Neural cell (in vitro differentiated cells): Measurements from ENCODE around the gene CENPX. TPM values are rescaled to one million over a fixed set of nuclear protein-coding genes. Genes with fewer than 3 reads are reported as not detected.

Source experiments
- H2AFZ ChIP-seq: fragments of 200-600, 300-800 bp; sonication (generic), shearing (Covaris generic); 2 replicates; pipeline ENCODE4 v1.6.0; 2014; ENCODE audit warnings: low read depth, mild to moderate bottlenecking, antibody characterized with exemption, low read length, moderate library complexity
- H3F3A ChIP-seq: fragments of 200-600 bp; shearing (Covaris generic); 2 replicates; pipeline ENCODE4 v1.6.1; 2016; ENCODE audit warnings: mild to moderate bottlenecking, moderate library complexity, mixed read lengths, antibody characterized with exemption, low read length; ENCODE audit not compliant: insufficient read depth, poor library complexity, severe bottlenecking
- H3K27ac ChIP-seq: fragments of 200-600, 300-800 bp; sonication (generic), shearing (Covaris generic); 2 replicates; pipeline ENCODE4 v1.5.1; 2014; ENCODE audit warnings: mild to moderate bottlenecking, low read length, moderate library complexity
- H3K27me3 ChIP-seq: fragments of 300-800, 200-600 bp; sonication (generic), shearing (Covaris generic); 2 replicates; pipeline ENCODE4 v1.6.0; 2014; ENCODE audit warnings: mild to moderate bottlenecking, low read depth, low read length, moderate library complexity; ENCODE audit not compliant: insufficient read depth
- H3K36me3 ChIP-seq: fragments of 300-800, 200-600 bp; sonication (generic), shearing (Covaris generic); 2 replicates; pipeline ENCODE4 v1.5.1; 2014; ENCODE audit warnings: mild to moderate bottlenecking, antibody characterized with exemption, low read length, moderate library complexity; ENCODE audit not compliant: insufficient read depth
- H3K4me2 ChIP-seq: fragments of 300-800, 200-600 bp; sonication (generic), shearing (Covaris generic); 2 replicates; pipeline ENCODE4 v1.6.0; 2014; ENCODE audit warnings: mild to moderate bottlenecking, low read length
- H3K4me3 ChIP-seq: fragments of 300-800, 200-600 bp; sonication (generic), shearing (Covaris generic); 2 replicates; pipeline ENCODE4 v1.5.1; 2014; ENCODE audit warnings: mild to moderate bottlenecking, low read length, moderate library complexity
- H3K79me2 ChIP-seq: fragments of 200-600 bp; shearing (Covaris generic); replicated peaks from 2 replicates; pipeline ENCODE4 v1.6.0; 2014; ENCODE audit warnings: mild to moderate bottlenecking, low read length, moderate library complexity; ENCODE audit not compliant: insufficient read depth
- H3K9ac ChIP-seq: fragments of 300-800, 200-600 bp; sonication (generic), shearing (Covaris generic); 2 replicates; pipeline ENCODE4 v1.6.1; 2016; ENCODE audit warnings: mild to moderate bottlenecking, low read length, mixed read lengths
- H3K9me2 ChIP-seq: fragments of 200-600 bp; shearing (Covaris generic); 2 replicates; pipeline ENCODE4 v1.6.1; 2016; ENCODE audit warnings: mild to moderate bottlenecking, low read length, mixed read lengths; ENCODE audit not compliant: insufficient read depth
- H3K9me3 ChIP-seq: fragments of 200-600, 300-800 bp; sonication (generic), shearing (Covaris generic); 2 replicates; pipeline ENCODE4 v1.6.1; 2016; ENCODE audit warnings: mild to moderate bottlenecking, mixed run types, low read length, moderate library complexity, mixed read lengths
- H4K20me1 ChIP-seq: fragments of 200-600 bp; shearing (Covaris generic); 2 replicates; pipeline ENCODE4 v1.6.1; 2016; ENCODE audit warnings: mild to moderate bottlenecking, mixed run types; ENCODE audit not compliant: insufficient read depth
- CTCF ChIP-seq: fragments of 450-650 bp; IDR thresholded peaks from 2 replicates; pipeline ENCODE4 v1.5.1; 2014; ENCODE audit warnings: antibody characterized with exemption, mild to moderate bottlenecking, moderate library complexity; ENCODE audit not compliant: poor library complexity, severe bottlenecking
- EP300 ChIP-seq: fragments of 450-650 bp; conservative IDR thresholded peaks from 2 replicates; pipeline ENCODE4 v1.6.1; 2014; ENCODE audit warnings: antibody characterized with exemption, mild to moderate bottlenecking, moderate library complexity; ENCODE audit not compliant: poor library complexity, severe bottlenecking
- EZH2 ChIP-seq: fragments of 200-600, 300-800 bp; shearing (Covaris generic), sonication (generic); IDR thresholded peaks from 2 replicates; pipeline ENCODE4 v1.6.1; 2014; ENCODE audit warnings: antibody characterized with exemption, low read length, borderline replicate concordance, mild to moderate bottlenecking; ENCODE audit not compliant: insufficient read depth, poor library complexity, severe bottlenecking
- MXI1 ChIP-seq: fragments of 450-650 bp; conservative IDR thresholded peaks from 2 replicates; pipeline ENCODE4 v1.6.1; 2014; ENCODE audit warnings: antibody characterized with exemption, mild to moderate bottlenecking; ENCODE audit not compliant: poor library complexity, severe bottlenecking
- POLR2AphosphoS5 ChIP-seq: IDR thresholded peaks from 2 replicates; pipeline ENCODE4 v1.6.1; 2012
- RAD21 ChIP-seq: fragments of 450-650 bp; conservative IDR thresholded peaks from 2 replicates; pipeline ENCODE4 v1.6.1; 2014; ENCODE audit warnings: antibody characterized with exemption, mild to moderate bottlenecking, moderate library complexity
- REST ChIP-seq: IDR thresholded peaks from 2 replicates; pipeline ENCODE4 v1.6.1; 2012; ENCODE audit warnings: borderline replicate concordance
- SMC3 ChIP-seq: fragments of 450-650 bp; conservative IDR thresholded peaks from 2 replicates; pipeline ENCODE4 v1.6.1; 2014; ENCODE audit warnings: antibody characterized with exemption, mild to moderate bottlenecking, moderate library complexity; ENCODE audit not compliant: poor library complexity
- TAF1 ChIP-seq: IDR thresholded peaks from 2 replicates; pipeline ENCODE4 v1.6.1; 2012; ENCODE audit warnings: low read depth
- polyA plus RNA-seq: library from polyadenylated mRNA; depleted of rRNA; stranded (reverse); fragments of >200 nt; gene quantifications from 2 replicates; pipeline ENCODE4 v1.2.3, GENCODE V29; 2014

CENPX gene
- polyA plus RNA-seq, 1 donor from 2014 or later = 205 TPM

- H3K9me3 ChIP-seq = no peaks in the 10 kb centered on the region
- no peaks in the 10 kb centered on the region for H3K36me3 ChIP-seq
- no peak overlapping the region for H3K4me2 ChIP-seq
- H3K27me3 ChIP-seq = no peaks in the 10 kb centered on the region
- no peak overlapping the region for H3K9ac ChIP-seq
- no peaks in the 10 kb centered on the region for H3K9me2 ChIP-seq
- no peak overlapping the region for H3K4me3 ChIP-seq
- no peak overlapping the region for H3K27ac ChIP-seq
- no peaks in the 10 kb centered on the region for H4K20me1 ChIP-seq
- no peaks in the 10 kb centered on the region for H3K79me2 ChIP-seq
- no peak for TF ChIP-seq TAF1
- TF ChIP-seq EZH2 = no peak
- no peak overlapping the region for H2AFZ ChIP-seq
- peaks cover 8% of the 10 kb centered on the region for H3F3A ChIP-seq
Measured at GRCh38 chr17:82034371-82035011, 11.8 kb upstream of the CENPX start.

GRCh38 chr17:82033359-82034085 lies 10.8 kb upstream of the CENPX start:
- Histone ChIP-seq H2AFZ (no peak overlapping the region), H3K9ac (no peak overlapping the region), H3K27me3 (no peaks in the 10 kb centered on the region), H4K20me1 (no peaks in the 10 kb centered on the region), H3K27ac (no peak overlapping the region), H3F3A (peaks cover 8% of the 10 kb centered on the region), H3K4me3 (no peak overlapping the region), H3K9me2 (no peaks in the 10 kb centered on the region), H3K4me2 (no peak overlapping the region), H3K79me2 (no peaks in the 10 kb centered on the region), H3K36me3 (no peaks in the 10 kb centered on the region), H3K9me3 (no peaks in the 10 kb centered on the region)
- TF ChIP-seq POLR2AphosphoS5 (no peak), EP300 (no peak), TAF1 (no peak), RAD21 (no peak), EZH2 (no peak), CTCF (no peak), SMC3 (no peak), REST (no peak), MXI1 (no peak)
